ENCODE data around the gene C16orf90. TPM values are rescaled to one million over a fixed set of nuclear protein-coding genes. Genes with fewer than 3 reads are reported as not detected.

The C16orf90 gene
- total and polyA plus RNA-seq, 4 donors: not detected

GRCh38 chr16:3511286-3512180 is 16.2 kb upstream of the C16orf90 start:
- TF ChIP-seq RAD21 (IDR thresholded peaks at IDR 0.05) (no peak), ATF3 (IDR thresholded peaks at IDR 0.05) (no peak), EGR1 (IDR thresholded peaks at IDR 0.05; ENCODE audit: low read depth in 2 of 2) (no peak), TAF1 (conservative IDR thresholded peaks at IDR 0.05) (no peak), MAX (IDR thresholded peaks at IDR 0.05) (no peak), NR2F2 (IDR thresholded peaks at IDR 0.05) (no peak), FOXA2 (IDR thresholded peaks at IDR 0.05) (no peak), CTCF (IDR thresholded peaks at IDR 0.05; ENCODE audit: low read depth, low read length, missing input control) (no peak), YY1 (IDR thresholded peaks at IDR 0.05) (no peak), RXRA (IDR thresholded peaks at IDR 0.05) (no peak)
- TF ChIP-seq, protein P1, sequence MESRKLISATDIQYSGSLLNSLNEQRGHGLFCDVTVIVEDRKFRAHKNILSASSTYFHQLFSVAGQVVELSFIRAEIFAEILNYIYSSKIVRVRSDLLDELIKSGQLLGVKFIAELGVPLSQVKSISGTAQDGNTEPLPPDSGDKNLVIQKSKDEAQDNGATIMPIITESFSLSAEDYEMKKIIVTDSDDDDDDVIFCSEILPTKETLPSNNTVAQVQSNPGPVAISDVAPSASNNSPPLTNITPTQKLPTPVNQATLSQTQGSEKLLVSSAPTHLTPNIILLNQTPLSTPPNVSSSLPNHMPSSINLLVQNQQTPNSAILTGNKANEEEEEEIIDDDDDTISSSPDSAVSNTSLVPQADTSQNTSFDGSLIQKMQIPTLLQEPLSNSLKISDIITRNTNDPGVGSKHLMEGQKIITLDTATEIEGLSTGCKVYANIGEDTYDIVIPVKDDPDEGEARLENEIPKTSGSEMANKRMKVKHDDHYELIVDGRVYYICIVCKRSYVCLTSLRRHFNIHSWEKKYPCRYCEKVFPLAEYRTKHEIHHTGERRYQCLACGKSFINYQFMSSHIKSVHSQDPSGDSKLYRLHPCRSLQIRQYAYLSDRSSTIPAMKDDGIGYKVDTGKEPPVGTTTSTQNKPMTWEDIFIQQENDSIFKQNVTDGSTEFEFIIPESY (IDR thresholded peaks at IDR 0.05): no peak
- no peak overlapping the region for H3K9ac ChIP-seq (ENCODE audit: low read depth in 1 of 2, low read length in 2 of 2)
- H3K4me1 ChIP-seq (ENCODE audit: control insufficient read depth in 4 of 4, insufficient read depth in 4 of 4, low read length in 3 of 4): no peaks in the 10 kb centered on the region
- 95% methylated on average over 23 of the region's 23 CpGs for WGBS
- no peaks in the 10 kb centered on the region for H3K9me3 ChIP-seq (ENCODE audit: control insufficient read depth in 4 of 4, low read length in 3 of 4)
- no peak for DNase-seq (ENCODE audit: low spot score)
- H3K36me3 ChIP-seq (ENCODE audit: control insufficient read depth in 4 of 4, insufficient read depth in 3 of 4, low read depth in 1 of 4, low read length in 3 of 4): peaks cover 9 to 63% (median 38%) of the 10 kb centered on the region in 4 donors
- H3K4me3 ChIP-seq (ENCODE audit: low read depth in 1 of 3, low read length in 3 of 3): no peak overlapping the region
- no peak overlapping the region for H3K27ac ChIP-seq (ENCODE audit: low read depth in 1 of 2, low read length in 2 of 2)
- no peaks in the 10 kb centered on the region for H3K27me3 ChIP-seq (ENCODE audit: control insufficient read depth in 4 of 4, insufficient read depth in 4 of 4, low read length in 3 of 4)

DNA sequence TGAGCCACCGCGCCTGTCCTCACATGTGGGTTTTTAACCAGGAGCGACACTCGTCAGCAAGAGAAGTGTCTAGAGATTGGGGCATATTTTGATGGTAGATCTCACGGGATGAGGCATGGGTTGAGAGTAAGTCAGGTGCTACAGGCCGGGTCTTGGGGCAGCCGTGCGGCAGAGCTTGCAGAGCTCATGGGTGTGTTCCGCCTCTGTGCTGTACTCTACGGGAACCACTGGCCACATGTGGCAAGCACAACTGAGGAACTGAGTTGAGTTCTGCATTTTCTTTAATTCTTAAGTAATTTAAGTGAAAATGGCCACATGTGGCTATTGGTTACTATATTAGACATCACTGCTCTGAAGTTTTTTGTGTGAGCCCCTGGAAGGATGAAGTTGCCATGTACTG is 15.1 kb upstream of the C16orf90 start:
- peaks cover 10 to 57% (median 34%) of the 10 kb centered on the region in 4 donors for H3K36me3 ChIP-seq (ENCODE audit: control insufficient read depth in 4 of 4, insufficient read depth in 3 of 4, low read depth in 1 of 4, low read length in 3 of 4)
- no peak for DNase-seq (ENCODE audit: low spot score)
- H3K4me3 ChIP-seq (ENCODE audit: low read depth in 1 of 3, low read length in 3 of 3): no peak overlapping the region
- H3K9me3 ChIP-seq (ENCODE audit: control insufficient read depth in 4 of 4, low read length in 3 of 4): no peaks in the 10 kb centered on the region
- TF ChIP-seq CTCF (IDR thresholded peaks at IDR 0.05; ENCODE audit: low read depth, low read length, missing input control) (no peak), HNF4G (IDR thresholded peaks at IDR 0.05) (no peak), NR2F2 (IDR thresholded peaks at IDR 0.05) (no peak), HNF4A (conservative IDR thresholded peaks at IDR 0.05) (no peak), TAF1 (conservative IDR thresholded peaks at IDR 0.05) (no peak), RAD21 (IDR thresholded peaks at IDR 0.05) (no peak), YY1 (IDR thresholded peaks at IDR 0.05) (no peak), RXRA (IDR thresholded peaks at IDR 0.05) (no peak), GABPA (IDR thresholded peaks at IDR 0.05 in 1 of 2, conservative IDR thresholded peaks at IDR 0.05 in 1 of 2) (no peak), FOXA1 (IDR thresholded peaks at IDR 0.05) (no peak), ATF3 (IDR thresholded peaks at IDR 0.05) (no peak)
- WGBS: 96% methylated on average over 10 of the region's 10 CpGs
- no peaks in the 10 kb centered on the region for H3K27me3 ChIP-seq (ENCODE audit: control insufficient read depth in 4 of 4, insufficient read depth in 4 of 4, low read length in 3 of 4)
- H3K9ac ChIP-seq (ENCODE audit: low read depth in 1 of 2, low read length in 2 of 2): no peak overlapping the region
- no peak overlapping the region for H3K27ac ChIP-seq (ENCODE audit: low read depth in 1 of 2, low read length in 2 of 2)
- no peaks in the 10 kb centered on the region for H3K4me1 ChIP-seq (ENCODE audit: control insufficient read depth in 4 of 4, insufficient read depth in 4 of 4, low read length in 3 of 4)

Measured in liver (tissue), 9 donors.